Omental fat pad (tissue), 4 donors: ENCODE measurements around the gene TGFBR2. TPM values are rescaled to one million over a fixed set of nuclear protein-coding genes. Genes with fewer than 3 reads are reported as not detected.

Experiments used
- ATAC-seq: fragments of 150-250 bp; one replicate; pipeline ENCODE4 v1.9.1; 2016; ENCODE audit warnings: mild to moderate bottlenecking, moderate library complexity; ENCODE audit not compliant: low FRiP score
- DNase-seq: peaks from one replicate; pipeline ENCODE4 v3.0.0-alpha.2; 2019; ENCODE audit warnings: low spot score
- CTCF ChIP-seq, 3 donors: fragments of 450-650 bp; IDR thresholded peaks; one replicate each; pipeline ENCODE4 v1.5.1; 2016 to 2017; ENCODE audit warnings: antibody characterized with exemption in 3 of 3, mild to moderate bottlenecking in 3 of 3, moderate library complexity in 2 of 3
- total RNA-seq, 4 donors: library from RNA; depleted of rRNA; stranded (reverse); fragments of >200 nt; gene quantifications; one replicate each; pipeline ENCODE4 v1.1.0, GENCODE V29; 2016

Gene TGFBR2
- total RNA-seq, 4 donors from 2014 or later: 281 to 587 (median 369) TPM

- DNase-seq (no peak), ATAC-seq (no peak)
- TF ChIP-seq CTCF (IDR thresholded peaks at IDR 0.05): no peak
Observed at GRCh38 chr3:30650348-30650995, 44.1 kb downstream of the TGFBR2 start.

- no peak for ATAC-seq
- no peak for TF ChIP-seq CTCF (IDR thresholded peaks at IDR 0.05)
- DNase-seq: no peak
Observed at GRCh38 chr3:30654269-30654668, 47.9 kb downstream of the TGFBR2 start.

GRCh38 chr3:30655187-30655812 lies 48.9 kb downstream of the TGFBR2 start:
- TF ChIP-seq CTCF (IDR thresholded peaks at IDR 0.05): no peak
- ATAC-seq (no peak), DNase-seq (no peak)

GRCh38 chr3:30656624-30657141 lies 50.3 kb downstream of the TGFBR2 start:
- no peak for TF ChIP-seq CTCF (IDR thresholded peaks at IDR 0.05)
- ATAC-seq (no peak), DNase-seq (no peak)

- DNase-seq: no peak
- no peak for TF ChIP-seq CTCF (IDR thresholded peaks at IDR 0.05)
- ATAC-seq: no peak
Observed at GRCh38 chr3:30657914-30658313, 51.5 kb downstream of the TGFBR2 start.

GRCh38 chr3:30658328-30659052 lies 52.1 kb downstream of the TGFBR2 start:
- DNase-seq (no peak), ATAC-seq (no peak)
- TF ChIP-seq CTCF (IDR thresholded peaks at IDR 0.05): no peak
